Peyer's patch (tissue), 4 donors: ENCODE data around the gene FAM83G.

Source experiments
- CTCF ChIP-seq, 6 experiments: fragments of 450-650 bp in 4 of 6; fragments of 200-600 bp in 2 of 6; sonication (generic) in 1 of 6; IDR thresholded peaks; one replicate each; pipeline ENCODE4 v1.5.1; 2017 to 2019; ENCODE audit warnings: antibody characterized with exemption in 6 of 6, mild to moderate bottlenecking in 3 of 6, moderate library complexity in 1 of 6
- POLR2A ChIP-seq, 2 donors: fragments of 450-650 bp; IDR thresholded peaks; one replicate each; pipeline ENCODE4 v1.5.1; 2017; ENCODE audit warnings: antibody characterized with exemption in 2 of 2, mild to moderate bottlenecking in 2 of 2, moderate library complexity in 2 of 2

DNA sequence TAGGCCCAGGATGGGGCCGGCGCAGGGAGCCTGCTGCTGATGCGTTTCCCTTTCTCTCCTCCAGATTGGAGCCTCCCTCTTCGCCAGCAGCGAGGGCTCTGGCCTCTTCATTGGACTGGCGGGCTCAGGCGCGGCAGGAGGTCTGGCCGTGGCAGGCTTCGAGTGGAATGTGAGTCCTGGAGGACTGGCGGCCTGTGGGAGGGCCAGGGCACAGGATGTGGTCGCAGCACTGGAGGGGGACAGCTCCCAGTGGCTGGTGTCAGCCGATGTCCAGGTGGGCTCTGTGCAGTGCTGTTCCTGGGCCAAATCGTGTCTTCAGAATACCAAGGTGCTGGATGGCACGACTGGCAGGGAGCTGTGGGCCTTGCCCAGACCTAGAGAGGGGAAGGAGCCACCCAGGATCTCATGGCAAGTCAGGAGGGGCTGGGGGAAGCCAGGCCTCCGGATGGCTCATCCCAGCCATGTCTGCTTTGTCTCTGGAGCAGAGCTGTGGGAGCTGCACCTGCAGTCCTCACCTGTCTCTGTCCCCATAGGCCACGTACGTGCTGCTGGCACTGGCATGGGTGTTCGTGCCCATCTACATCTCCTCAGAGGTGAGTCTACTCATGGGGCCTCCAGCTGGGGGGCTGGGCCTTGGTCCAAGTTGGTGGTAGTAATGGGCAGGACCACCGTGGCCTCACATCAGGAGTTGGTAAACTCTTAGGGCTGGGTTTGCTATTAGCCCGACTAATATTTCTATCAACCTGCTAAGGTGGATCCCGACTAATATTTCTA is 45.3 kb downstream of the FAM83G start:
- TF ChIP-seq CTCF (IDR thresholded peaks at IDR 0.05) (no peak), POLR2A (IDR thresholded peaks at IDR 0.05) (no peak)
